ENCODE data around the gene ZNF746. TPM values are rescaled to one million over a fixed set of nuclear protein-coding genes. Genes with fewer than 3 reads are reported as not detected.

ZNF746 gene
- total and polyA plus RNA-seq, 9 of the 15 experiments (the other 6 are each of a cell fraction or from before 2014, with no cell fraction given): 1.7 to 31.6 (median 13.3) TPM

- Histone ChIP-seq H3K4me2 (ENCODE audit: insufficient read depth, low read length) (no peak overlapping the region), H3K9me1 (ENCODE audit: control insufficient read depth, insufficient read depth, low read length) (no peaks in the 10 kb centered on the region), H3K36me3 (ENCODE audit: control insufficient read depth, insufficient read depth, low read length) (peaks cover 9% of the 10 kb centered on the region; the same call in 2 of the 3 replicates), H3K9ac (ENCODE audit: insufficient read depth in 1 of 2, low read depth in 2 of 2, low read length in 2 of 2) (no peak overlapping the region), H3K27ac (ENCODE audit: extremely low read depth, low read depth, low read length) (no peak overlapping the region), H3K4me1 (replicated peaks in 1 of 2; ENCODE audit: control insufficient read depth in 2 of 2, insufficient read depth in 2 of 2, low read length in 2 of 2) (no peaks in the 10 kb centered on the region), H3K27me3 (ENCODE audit: control insufficient read depth in 2 of 2, insufficient read depth in 2 of 2, low read length in 2 of 2) (peaks cover 4 to 7% of the 10 kb centered on the region in 2 experiments; a peak in 3 of 5 replicates), H3K79me2 (ENCODE audit: control insufficient read depth, insufficient read depth, low read length) (no peaks in the 10 kb centered on the region), H2AFZ (ENCODE audit: low read depth, low read length) (no peak overlapping the region), H3K9me3 (replicated peaks; ENCODE audit: control insufficient read depth, insufficient read depth, low read depth, low read length) (peaks cover 3% of the 10 kb centered on the region; the same call in 1 of the 2 replicates), H4K20me1 (replicated peaks; ENCODE audit: control insufficient read depth, insufficient read depth, low read length) (no peaks in the 10 kb centered on the region), H3K4me3 (no peak overlapping the region)
- ATAC-seq (peak; percentile 16; the same call in 1 of the 3 replicates), DNase-seq (ENCODE audit: extremely low read depth in 1 of 4, low spot score in 3 of 4) (no peak), FAIRE-seq (no peak)
- intact Hi-C loops (cut with micrococcal nuclease): no loop called here
- WGBS (ENCODE audit: insufficient coverage, low coverage, missing lambda C conversion rate): 43% methylated on average over 5 of the region's 5 CpGs
- BruUV-seq (replicated peaks): no TSS peak
- ChIA-PET POLR2A (interaction anchor here (0.7 to 1.3 kb wide), 3 partner anchors 14 to 234 kb away, joined by 3 to 4 read pairs (median 4); no protein-coding TSS in a partner anchor), CTCF (ENCODE audit: low intra/inter-chr PET ratio) (no interaction called here)
- TF ChIP-seq FOXA1 (IDR thresholded peaks at IDR 0.05; ENCODE audit: borderline replicate concordance) (0 out of 2 replicates have a peak, but pooled peaks have one; percentile 9), CTCF (IDR thresholded peaks at IDR 0.05 in 2 of 3, conservative IDR thresholded peaks at IDR 0.05 in 1 of 3; ENCODE audit: insufficient read depth in 2 of 3, low read depth in 1 of 3, low read length in 3 of 3) (0 out of 6 replicates have a peak, but pooled peaks of 1 of the 3 experiments have one; percentile 18), L3MBTL2 (IDR thresholded peaks at IDR 0.05) (no peak), OTX1 (CRISPR knock-in tag; IDR thresholded peaks at IDR 0.05) (no peak), ETV6 (IDR thresholded peaks at IDR 0.05; ENCODE audit: borderline replicate concordance in 1 of 2, low read depth in 2 of 2, low read length in 1 of 2) (no peak), ETV6 (CRISPR knock-in tag; IDR thresholded peaks at IDR 0.05; ENCODE audit: borderline replicate concordance) (0 out of 2 replicates have a peak, but pooled peaks have one; percentile 34)
- in situ Hi-C loops (cut with MboI): no loop called here
Observed at GRCh38 chr7:149468208-149468607, 29.4 kb downstream of the ZNF746 start.

All from K562 (cell line).